ENCODE data around the gene MARS1.

The MARS1 gene

GRCh38 chr12:57520053-57520818, 32.4 kb downstream of the MARS1 start, which contains the start of gene DDIT3:
TSS of gene DDIT3 (minus strand) at chr12:57520514. CDS start at chr12:57517406, 3,108 bp downstream.
- DNase-seq (ENCODE audit: low read depth), result peak; percentile 92
- H3K4me3 ChIP-seq (ENCODE audit: control insufficient read depth, low read depth, low read length), result peak within 1 kb of the TSS; percentile 97
- TF ChIP-seq CTCF (IDR thresholded peaks at IDR 0.05; ENCODE audit: control insufficient read depth, insufficient read depth, low read depth, low read length, missing control alignments), result no peak

GRCh38 chr12:57521525-57522010, 33.7 kb downstream of the MARS1 start:
- no peak overlapping the region for H3K4me3 ChIP-seq (ENCODE audit: control insufficient read depth, low read depth, low read length)
- DNase-seq (ENCODE audit: low read depth), result no peak
- no peak for TF ChIP-seq CTCF (IDR thresholded peaks at IDR 0.05; ENCODE audit: control insufficient read depth, insufficient read depth, low read depth, low read length, missing control alignments)

- DNase-seq (ENCODE audit: low read depth), result peak; percentile 80
- peak within 1 kb of the TSS; percentile 94 for H3K4me3 ChIP-seq (ENCODE audit: control insufficient read depth, low read depth, low read length)
- no peak for TF ChIP-seq CTCF (IDR thresholded peaks at IDR 0.05; ENCODE audit: control insufficient read depth, insufficient read depth, low read depth, low read length, missing control alignments)
Measured at GRCh38 chr12:57522011-57522886, 34.4 kb downstream of the MARS1 start, which contains the start of gene MBD6. TSS of gene MBD6 (plus strand) at chr12:57522824. CDS start at chr12:57524304, 1,480 bp downstream.

GRCh38 chr12:57522887-57523705, 35.2 kb downstream of the MARS1 start:
- no peak for DNase-seq (ENCODE audit: low read depth)
- TF ChIP-seq CTCF (IDR thresholded peaks at IDR 0.05; ENCODE audit: control insufficient read depth, insufficient read depth, low read depth, low read length, missing control alignments), result no peak
- peak overlapping the region; percentile 94 for H3K4me3 ChIP-seq (ENCODE audit: control insufficient read depth, low read depth, low read length)

- no peak for DNase-seq (ENCODE audit: low read depth)
Measured at GRCh38 chr12:57523706-57524614, 36.1 kb downstream of the MARS1 start.

More at GRCh38 chr12:57523706-57524614, 36.1 kb downstream of the MARS1 start:
- H3K4me3 ChIP-seq (ENCODE audit: control insufficient read depth, low read depth, low read length), result peak overlapping the region; percentile 94
- TF ChIP-seq CTCF (IDR thresholded peaks at IDR 0.05; ENCODE audit: control insufficient read depth, insufficient read depth, low read depth, low read length, missing control alignments), result no peak

Measured in AG09309 (cell line).